CD4-positive, alpha-beta T cell treated with Interleukin-1 beta for 1 hour (primary cell): Measurements from ENCODE around the gene FREM2.

Experiments
- DNase-seq, 2 donors: peaks; one replicate each; pipeline ENCODE4 v3.0.0-alpha.2; 2020 to 2022

Gene FREM2

GRCh38 chr13:38830442-38831045 is 143.7 kb downstream of the FREM2 start:
- DNase-seq: no peak

DNA sequence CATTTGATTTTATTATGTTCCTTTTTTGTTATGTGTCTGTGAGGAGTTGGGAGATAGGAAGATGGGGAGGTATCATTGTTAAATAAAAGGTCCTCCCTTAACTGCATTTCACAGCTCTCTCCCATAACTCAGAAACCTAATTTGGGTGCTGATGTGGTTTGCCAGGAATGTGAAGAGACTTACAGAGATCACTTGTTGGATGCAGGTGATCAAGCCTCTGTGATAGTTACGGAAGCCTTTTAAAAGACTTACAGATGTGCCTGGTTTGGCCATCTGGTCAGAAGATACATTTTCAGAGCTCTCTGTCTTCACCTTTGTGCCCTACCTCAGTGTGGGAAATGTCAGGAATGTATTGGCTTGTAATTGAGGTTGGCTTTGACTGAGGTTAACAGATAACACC is 157.7 kb downstream of the FREM2 start:
- DNase-seq: no peak

- DNase-seq: no peak
Observed at GRCh38 chr13:38848360-38848759, 161.5 kb downstream of the FREM2 start.

- no peak for DNase-seq
Observed at GRCh38 chr13:38849315-38849714, 162.4 kb downstream of the FREM2 start.

- DNase-seq: no peak
Observed at GRCh38 chr13:38850868-38851626, 164.2 kb downstream of the FREM2 start.

GRCh38 chr13:38854226-38854625 is 167.3 kb downstream of the FREM2 start:
- DNase-seq: no peak

GRCh38 chr13:38856065-38856464 is 169.2 kb downstream of the FREM2 start:
- DNase-seq: no peak

GRCh38 chr13:38862443-38862842 is 175.6 kb downstream of the FREM2 start:
- no peak for DNase-seq

DNA sequence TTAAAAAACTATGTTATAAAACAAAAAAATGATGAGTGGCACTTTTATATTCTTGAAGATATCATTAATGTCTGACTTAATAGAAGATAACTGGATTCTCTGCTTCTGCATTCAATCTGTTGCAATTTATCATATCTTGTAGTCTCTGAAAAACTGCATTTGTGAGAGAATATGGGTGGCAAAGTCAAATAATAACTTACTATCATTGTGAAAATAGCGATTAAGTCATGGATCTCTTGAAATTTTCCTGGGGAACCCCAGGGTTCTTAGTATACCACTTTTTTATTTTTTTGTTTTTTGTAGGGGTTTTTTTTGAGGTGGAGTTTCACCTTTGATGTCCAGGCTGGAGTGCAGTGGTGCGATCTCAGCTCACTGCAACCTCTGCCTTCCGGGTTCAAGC is 176.7 kb downstream of the FREM2 start:
- DNase-seq: no peak

GRCh38 chr13:38866649-38867048 is 179.8 kb downstream of the FREM2 start:
- DNase-seq: no peak

- DNase-seq: no peak
Observed at GRCh38 chr13:38868399-38868798, 181.5 kb downstream of the FREM2 start.

- no peak for DNase-seq
Observed at GRCh38 chr13:38868870-38869269, 182.0 kb downstream of the FREM2 start.

DNA sequence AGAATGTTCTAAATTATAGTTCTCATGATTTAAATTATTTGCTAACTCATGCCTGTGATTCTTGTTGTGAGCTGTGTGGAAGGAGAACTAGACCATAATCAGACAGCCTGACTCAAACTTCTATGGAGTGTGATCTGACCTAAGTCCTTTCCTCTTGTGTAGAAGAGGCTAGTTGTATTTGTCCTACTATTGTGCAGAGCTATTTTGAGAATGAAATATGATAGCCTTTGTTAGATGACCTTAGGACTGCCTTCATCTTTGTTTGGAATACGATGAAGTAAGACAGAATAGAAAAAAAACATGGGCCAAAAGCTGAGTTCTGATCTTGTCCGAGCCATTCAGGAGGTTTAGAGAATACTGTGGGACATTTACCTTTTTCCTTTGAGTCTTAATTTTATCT is 184.4 kb downstream of the FREM2 start:
- no peak for DNase-seq

- DNase-seq: peak; percentile 3 to 16
Observed at GRCh38 chr13:38872693-38873092, 185.8 kb downstream of the FREM2 start.

DNA sequence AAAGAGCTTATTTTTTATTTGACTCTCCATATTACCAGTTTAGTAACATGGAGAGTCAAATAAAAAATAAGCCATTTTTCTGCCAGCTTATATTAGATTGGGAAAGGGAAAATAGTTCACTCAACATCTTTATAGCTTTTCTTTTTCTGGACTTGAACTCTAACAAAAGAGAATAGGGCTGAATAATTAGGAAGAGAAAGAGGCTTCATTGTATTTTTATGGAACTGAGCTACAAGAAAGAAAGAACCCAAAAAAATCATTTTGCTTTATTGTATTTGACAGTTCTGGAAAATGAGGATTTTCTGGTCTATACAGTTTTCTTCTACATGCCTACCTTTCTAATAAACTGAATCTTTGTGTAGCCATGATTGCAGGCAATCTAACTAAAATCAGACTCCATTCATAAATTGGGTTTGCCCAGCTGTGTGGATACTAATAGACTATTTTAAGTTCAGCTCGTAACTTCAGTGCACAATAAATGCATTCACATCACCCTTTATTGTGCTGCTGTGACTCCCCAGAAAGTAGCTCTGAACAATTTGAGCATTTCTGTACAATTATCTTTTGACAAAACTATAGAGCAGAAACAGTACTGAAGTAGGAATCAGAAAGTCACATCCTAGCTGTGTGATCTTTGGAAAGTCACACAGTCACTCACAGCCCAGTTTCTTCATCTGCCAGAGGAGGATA is 188.5 kb downstream of the FREM2 start:
- no peak for DNase-seq

GRCh38 chr13:38879278-38879677 is 192.4 kb downstream of the FREM2 start:
- no peak for DNase-seq

DNA sequence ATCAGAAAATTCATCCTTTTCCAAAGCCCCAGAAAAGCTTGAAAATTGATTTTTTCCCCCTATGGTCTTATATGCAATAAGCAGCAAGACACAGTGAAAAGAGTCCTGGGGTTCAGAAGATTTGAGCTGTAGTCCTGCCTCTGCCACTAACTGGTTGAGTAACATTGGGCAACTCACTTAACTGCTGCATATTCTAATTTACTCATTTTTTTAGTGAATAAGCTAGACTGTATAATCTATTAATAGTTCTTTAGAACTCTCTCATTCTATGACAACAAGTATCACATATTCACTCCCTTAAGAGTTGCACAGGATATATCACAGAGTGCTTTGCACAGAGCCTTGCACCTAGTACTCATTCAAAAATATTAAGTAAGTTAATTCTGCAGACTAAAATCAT is 192.9 kb downstream of the FREM2 start:
- no peak for DNase-seq

DNA sequence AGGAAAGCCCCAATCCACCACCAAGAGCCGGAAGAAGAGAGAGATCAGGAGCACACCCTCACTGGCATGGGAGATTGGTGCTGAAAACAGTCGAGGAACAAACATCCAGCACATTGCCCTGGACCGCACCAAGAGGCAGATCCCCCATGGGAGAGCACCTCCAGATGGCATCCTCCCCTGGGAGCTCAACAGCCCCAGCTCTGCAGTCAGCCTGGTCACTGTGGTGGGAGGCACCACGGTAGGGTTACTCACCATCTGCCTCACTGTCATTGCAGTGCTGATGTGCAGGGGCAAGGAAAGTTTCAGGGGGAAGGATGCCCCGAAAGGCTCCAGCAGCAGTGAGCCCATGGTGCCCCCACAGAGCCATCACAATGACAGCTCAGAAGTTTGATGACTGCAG is 193.5 kb downstream of the FREM2 start:
- no peak for DNase-seq

DNA sequence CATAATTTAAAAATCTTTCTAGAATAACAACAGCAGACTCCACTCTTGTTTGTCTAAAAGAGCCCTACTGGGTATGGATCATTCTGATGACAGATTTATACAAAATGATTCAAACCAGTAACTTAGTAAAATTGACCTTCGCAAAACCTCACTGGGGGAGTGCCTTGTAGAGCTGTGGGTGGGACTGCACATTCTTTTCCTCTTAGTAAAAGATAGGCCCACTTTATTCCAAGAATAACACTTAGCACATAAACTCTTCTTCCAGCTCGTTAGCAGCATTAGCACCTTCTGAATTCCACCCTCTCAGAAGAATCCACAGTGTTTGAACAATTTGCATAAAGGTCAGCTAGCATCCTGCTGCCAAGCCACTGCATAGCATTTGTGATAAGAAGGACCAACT is 196.9 kb downstream of the FREM2 start:
- no peak for DNase-seq

GRCh38 chr13:38888309-38888708 is 201.4 kb downstream of the FREM2 start:
- no peak for DNase-seq

DNA sequence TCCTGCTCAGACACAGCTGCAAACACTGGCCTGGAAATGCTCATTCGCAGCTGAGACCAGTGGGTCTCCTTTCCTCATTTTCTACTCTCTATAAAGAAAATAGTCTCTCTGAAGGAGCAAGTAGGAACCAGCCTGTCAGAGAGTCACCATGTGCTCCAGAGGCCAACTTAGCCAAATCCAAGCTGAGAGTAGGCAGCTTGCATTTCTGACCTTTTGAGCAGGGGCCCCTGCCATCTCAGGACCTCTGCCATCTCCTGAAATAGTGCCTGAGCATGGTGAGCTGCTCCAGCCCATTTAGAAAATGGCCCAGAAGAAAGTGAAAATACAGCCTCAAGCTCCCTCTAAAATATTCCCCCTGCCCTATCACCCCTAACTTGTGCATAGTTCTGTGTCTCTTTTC is 208.2 kb downstream of the FREM2 start:
- no peak for DNase-seq

DNA sequence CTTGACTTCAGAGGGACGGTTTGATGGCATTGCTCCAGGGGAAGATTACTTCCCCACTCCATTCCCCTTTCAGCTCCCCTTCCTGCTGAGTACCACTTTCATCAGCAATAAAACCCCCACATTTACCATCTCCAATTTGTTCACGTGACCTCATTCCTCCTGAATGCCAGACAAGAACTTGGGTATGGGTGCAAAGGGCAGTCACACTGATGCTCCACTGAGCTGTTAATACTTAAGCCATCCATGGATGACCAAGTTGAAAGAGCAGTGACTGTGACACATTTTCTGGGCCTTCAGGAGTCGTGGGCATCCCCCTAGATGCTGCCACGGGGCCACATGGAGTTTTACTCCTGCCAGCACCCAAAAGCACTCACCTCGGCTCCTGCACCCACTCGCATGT is 210.6 kb downstream of the FREM2 start:
- no peak for DNase-seq

DNA sequence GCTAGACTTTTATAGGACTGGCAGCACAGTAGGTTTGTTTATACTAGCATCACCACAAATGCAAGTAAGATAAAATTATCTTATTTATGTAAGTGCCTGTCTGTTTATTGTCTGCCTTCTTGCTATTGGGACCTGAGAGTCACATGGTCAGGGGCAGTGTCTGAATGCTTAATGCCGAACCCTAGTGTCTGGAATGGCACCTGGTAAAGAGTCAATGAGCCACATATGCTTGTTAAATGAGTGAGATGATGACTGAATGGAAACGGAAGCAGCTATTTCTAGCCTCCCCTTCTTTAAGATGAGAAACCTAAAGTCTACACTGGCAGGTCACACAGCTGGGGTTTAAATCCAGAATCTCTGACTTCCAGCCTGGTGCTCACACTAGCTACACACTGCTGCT is 211.6 kb downstream of the FREM2 start:
- DNase-seq: no peak

- no peak for DNase-seq
Observed at GRCh38 chr13:38899571-38899970, 212.7 kb downstream of the FREM2 start.
